ENCODE data around the gene MGAT5B.

DNA sequence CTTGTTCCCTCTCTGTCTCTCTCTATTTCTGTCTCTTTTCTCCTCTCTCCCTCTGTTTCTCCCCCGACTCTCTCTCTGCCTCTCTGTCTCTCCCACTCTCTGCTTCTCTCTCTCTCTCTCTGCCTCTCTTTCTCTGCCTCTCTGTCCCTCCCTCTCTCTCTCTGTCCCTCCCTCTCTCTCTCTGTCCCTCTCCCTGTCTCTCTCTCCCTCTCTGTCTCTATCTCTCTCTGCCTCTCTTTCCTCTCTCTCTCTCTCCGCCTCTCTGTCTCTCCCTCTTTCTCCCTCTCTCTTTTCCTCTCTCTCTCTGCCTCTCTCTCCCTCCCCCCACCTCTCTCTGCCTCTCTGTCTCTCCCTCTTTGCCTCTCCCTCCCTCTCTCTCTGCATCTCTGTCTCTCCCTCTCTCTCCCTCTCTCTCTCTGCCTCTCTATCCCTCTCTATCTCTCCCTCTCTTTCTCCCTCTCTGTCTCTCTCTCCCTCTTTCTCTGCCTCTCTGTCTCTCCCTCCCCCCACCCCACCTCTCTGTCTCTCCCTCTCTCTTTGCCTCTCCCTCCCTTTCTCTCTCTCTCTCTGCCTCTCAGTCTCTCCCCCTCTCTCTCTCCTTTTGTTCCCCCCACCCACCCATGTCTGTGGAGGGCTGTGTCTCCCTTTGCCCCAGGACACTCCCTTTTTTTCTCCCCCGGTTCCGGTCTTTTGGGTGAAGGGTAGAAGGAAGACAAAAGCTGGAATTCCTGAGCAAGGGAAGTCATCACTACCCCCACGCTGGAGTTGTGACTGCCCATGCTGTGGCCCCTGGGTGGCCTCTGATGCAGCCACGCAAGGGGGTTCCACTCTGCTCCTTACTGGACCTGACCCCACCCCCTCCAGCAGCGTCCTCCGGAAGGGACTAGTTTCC lies 27.1 kb upstream of the MGAT5B start:
- TF ChIP-seq, protein P1, sequence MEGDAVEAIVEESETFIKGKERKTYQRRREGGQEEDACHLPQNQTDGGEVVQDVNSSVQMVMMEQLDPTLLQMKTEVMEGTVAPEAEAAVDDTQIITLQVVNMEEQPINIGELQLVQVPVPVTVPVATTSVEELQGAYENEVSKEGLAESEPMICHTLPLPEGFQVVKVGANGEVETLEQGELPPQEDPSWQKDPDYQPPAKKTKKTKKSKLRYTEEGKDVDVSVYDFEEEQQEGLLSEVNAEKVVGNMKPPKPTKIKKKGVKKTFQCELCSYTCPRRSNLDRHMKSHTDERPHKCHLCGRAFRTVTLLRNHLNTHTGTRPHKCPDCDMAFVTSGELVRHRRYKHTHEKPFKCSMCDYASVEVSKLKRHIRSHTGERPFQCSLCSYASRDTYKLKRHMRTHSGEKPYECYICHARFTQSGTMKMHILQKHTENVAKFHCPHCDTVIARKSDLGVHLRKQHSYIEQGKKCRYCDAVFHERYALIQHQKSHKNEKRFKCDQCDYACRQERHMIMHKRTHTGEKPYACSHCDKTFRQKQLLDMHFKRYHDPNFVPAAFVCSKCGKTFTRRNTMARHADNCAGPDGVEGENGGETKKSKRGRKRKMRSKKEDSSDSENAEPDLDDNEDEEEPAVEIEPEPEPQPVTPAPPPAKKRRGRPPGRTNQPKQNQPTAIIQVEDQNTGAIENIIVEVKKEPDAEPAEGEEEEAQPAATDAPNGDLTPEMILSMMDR (conservative IDR thresholded peaks at IDR 0.05 in 1 of 2, IDR thresholded peaks at IDR 0.05 in 1 of 2; ENCODE audit: extremely low read depth in 1 of 2, insufficient read depth in 1 of 2, low read depth in 1 of 2, low read length in 2 of 2), result no peak
- no peak for TF ChIP-seq EZH2 (IDR thresholded peaks at IDR 0.05; ENCODE audit: borderline replicate concordance, low read length)
